ENCODE results near the gene NOL7. TPM values are rescaled to one million over a fixed set of nuclear protein-coding genes. Genes with fewer than 3 reads are reported as not detected.
A peak's percentile ranks its signal among the peaks of the same experiment; 100 is the strongest.

NOL7 gene
- total RNA-seq, 1 experiment from 2014 or later = 108 TPM

GRCh38 chr6:13649393-13649792 lies 34.3 kb downstream of the NOL7 start:
- no peak for DNase-seq (ENCODE audit: low read depth)

GRCh38 chr6:13653296-13653695 lies 38.2 kb downstream of the NOL7 start:
- DNase-seq (ENCODE audit: low read depth) = no peak

GRCh38 chr6:13654496-13654895 lies 39.4 kb downstream of the NOL7 start:
- no peak for DNase-seq (ENCODE audit: low read depth)

- no peak for DNase-seq (ENCODE audit: low read depth)
Measured at GRCh38 chr6:13655700-13656099, 40.6 kb downstream of the NOL7 start.

GRCh38 chr6:13660273-13660672 lies 45.1 kb downstream of the NOL7 start:
- no peak for DNase-seq (ENCODE audit: low read depth)

GRCh38 chr6:13660893-13661292 lies 45.8 kb downstream of the NOL7 start:
- DNase-seq (ENCODE audit: low read depth) = no peak

GRCh38 chr6:13661647-13662046 lies 46.5 kb downstream of the NOL7 start:
- DNase-seq (ENCODE audit: low read depth) = no peak

- DNase-seq (ENCODE audit: low read depth) = no peak
Measured at GRCh38 chr6:13662651-13663334, 47.7 kb downstream of the NOL7 start.

- no peak for DNase-seq (ENCODE audit: low read depth)
Measured at GRCh38 chr6:13663986-13664385, 48.9 kb downstream of the NOL7 start.

- DNase-seq (ENCODE audit: low read depth) = no peak
Measured at GRCh38 chr6:13664703-13665352, 49.7 kb downstream of the NOL7 start.

- peak; percentile 27 for DNase-seq (ENCODE audit: low read depth)
Measured at GRCh38 chr6:13666194-13667105, 51.3 kb downstream of the NOL7 start.

GRCh38 chr6:13667655-13668054 lies 52.5 kb downstream of the NOL7 start:
- no peak for DNase-seq (ENCODE audit: low read depth)

GRCh38 chr6:13668291-13668928 lies 53.3 kb downstream of the NOL7 start:
- no peak for DNase-seq (ENCODE audit: low read depth)

GRCh38 chr6:13669476-13669875 lies 54.3 kb downstream of the NOL7 start:
- no peak for DNase-seq (ENCODE audit: low read depth)

Other genes starting within 250 kb of the NOL7 start
- gene GFOD1, start 127.7 kb upstream of the NOL7 start, total RNA-seq (2014; rRNA removed) = 2.7 and 3.1 TPM in 2 replicates
- gene SIRT5, start 40.7 kb upstream of the NOL7 start, total RNA-seq (2014; rRNA removed) = 4.1 and 4.9 TPM in 2 replicates
- gene RANBP9, start 96.5 kb downstream of the NOL7 start, total RNA-seq (2014; rRNA removed) = 25.5 and 35.9 TPM in 2 replicates
- 15.0 and 16.8 TPM in 2 replicates for gene MCUR1, start 199.2 kb downstream of the NOL7 start, total RNA-seq (2014; rRNA removed)